Jurkat, Clone E6-1 (cell line): ENCODE data around the gene WNT10A.
"Not testable (repeated sequence)": the region's sequence is repeated elsewhere in the genome, so short reads cannot be mapped to it uniquely, and the experiment has no call there.

ENCODE experiments used
- DNase-seq: peaks from one replicate; pipeline ENCODE4 v3.0.0-alpha.2; 2011; ENCODE audit warnings: low read depth, low spot score
- H3K4me3 ChIP-seq: 2 replicates; pipeline ENCODE4 v1.5.1; 2011; ENCODE audit warnings: mild to moderate bottlenecking, low read length, control low read depth, moderate library complexity

The WNT10A gene

DNA sequence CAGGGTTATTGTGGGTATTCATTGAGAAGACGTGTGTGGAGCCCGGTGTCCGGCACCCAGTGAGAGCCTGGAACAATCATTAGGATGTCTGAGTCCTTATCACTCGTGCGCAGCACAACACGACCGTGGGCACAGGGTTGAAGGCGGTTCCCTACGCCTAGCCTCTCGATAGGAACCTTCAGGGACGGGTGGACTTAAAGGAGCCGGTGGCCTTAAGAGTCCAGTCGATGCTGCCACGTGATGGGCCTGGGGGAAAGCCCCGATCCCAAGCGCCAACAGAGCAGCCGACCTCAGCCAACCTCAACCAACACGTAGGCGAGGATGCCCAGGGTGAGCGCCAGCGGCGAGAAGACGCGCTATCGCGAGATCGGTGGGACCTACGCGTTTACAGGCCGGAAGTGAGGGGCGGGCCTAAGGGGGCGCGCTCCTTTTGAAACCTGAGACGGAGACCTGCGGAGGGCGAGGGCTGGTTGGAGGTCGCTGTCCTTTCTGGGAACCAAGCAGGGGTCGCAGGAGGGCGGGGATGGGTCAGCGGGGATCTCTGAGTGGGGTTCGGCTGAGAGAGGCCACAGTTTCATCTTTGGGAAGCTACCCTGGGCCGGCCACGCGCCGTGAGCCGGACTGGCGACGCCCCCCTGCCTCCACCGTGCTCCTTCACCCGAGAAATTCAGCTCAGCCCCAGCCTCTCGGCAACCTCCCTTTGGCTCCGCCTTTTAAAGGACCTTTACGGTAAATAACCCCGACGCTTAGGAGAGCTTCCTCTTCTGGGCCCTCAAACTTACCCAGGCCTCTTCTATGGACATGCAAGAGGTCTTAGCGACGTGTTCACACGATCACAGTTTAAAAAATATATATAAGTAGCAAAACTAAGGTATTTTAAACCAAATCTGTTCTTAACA is 28.3 kb downstream of the WNT10A start:
- H3K4me3 ChIP-seq = no peak overlapping the region
- no peak for DNase-seq

DNA sequence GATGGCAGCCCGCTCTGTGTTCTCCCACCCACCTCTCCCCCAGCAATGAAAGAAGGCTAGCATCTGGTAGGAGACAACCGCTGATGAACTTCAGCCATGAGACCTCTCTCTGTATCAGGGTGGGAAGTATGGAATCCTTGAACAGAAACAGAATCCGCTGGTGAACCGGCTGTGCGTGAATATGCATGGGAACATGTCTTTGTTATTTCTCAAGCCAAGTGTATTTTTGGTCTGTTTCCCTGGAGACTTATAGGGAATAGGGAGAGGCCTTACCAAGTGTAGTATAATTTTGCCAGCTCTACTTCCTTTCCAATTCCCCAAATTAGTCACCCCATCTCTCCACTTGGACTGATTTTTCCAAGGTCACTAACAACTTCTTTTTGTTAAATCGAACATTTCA is 30.1 kb downstream of the WNT10A start:
- no peak for DNase-seq
- H3K4me3 ChIP-seq = no peak overlapping the region

GRCh38 chr2:218920504-218920903 is 39.9 kb downstream of the WNT10A start:
- DNase-seq = no peak
- H3K4me3 ChIP-seq = no peak overlapping the region

DNA sequence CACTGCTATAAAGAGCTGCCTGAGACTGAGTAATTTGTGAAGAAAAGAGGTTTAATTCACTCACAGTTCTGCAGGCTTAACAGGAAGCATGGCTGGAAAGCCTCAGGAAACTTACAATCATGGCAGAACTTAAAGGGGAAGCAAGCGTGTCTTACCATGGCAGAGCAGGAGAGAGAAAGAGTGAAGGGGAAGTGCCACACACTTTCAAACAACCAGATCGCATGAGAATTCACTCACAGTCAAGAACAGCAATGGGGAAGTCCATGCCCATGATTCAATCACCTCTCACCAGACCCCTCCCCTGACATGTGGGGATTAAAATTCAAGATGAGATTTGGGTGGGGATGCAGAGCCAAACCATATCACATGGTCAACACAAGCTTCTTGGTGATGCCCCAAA is 44.1 kb downstream of the WNT10A start:
- no peak for DNase-seq
- no peak overlapping the region for H3K4me3 ChIP-seq

DNA sequence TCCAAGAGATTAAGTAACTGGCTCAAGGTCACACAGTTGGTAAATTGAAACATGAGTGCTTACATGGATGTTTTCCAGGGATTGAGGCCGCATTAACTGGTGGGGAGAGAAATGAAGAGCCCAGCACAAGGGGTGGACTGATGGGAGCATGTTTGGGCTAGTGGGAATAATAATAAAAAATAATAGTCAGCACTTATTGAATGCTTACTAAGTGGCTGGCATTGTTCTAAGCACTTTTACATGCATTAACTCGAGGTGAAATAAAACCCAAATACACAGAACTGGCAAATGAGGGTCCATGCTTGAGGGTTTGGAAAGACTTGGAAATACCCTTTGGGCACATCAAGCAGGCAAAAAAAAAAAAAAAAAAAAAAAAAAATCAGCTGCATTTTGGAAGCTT is 44.8 kb downstream of the WNT10A start:
- DNase-seq = no peak
- no peak overlapping the region for H3K4me3 ChIP-seq

DNA sequence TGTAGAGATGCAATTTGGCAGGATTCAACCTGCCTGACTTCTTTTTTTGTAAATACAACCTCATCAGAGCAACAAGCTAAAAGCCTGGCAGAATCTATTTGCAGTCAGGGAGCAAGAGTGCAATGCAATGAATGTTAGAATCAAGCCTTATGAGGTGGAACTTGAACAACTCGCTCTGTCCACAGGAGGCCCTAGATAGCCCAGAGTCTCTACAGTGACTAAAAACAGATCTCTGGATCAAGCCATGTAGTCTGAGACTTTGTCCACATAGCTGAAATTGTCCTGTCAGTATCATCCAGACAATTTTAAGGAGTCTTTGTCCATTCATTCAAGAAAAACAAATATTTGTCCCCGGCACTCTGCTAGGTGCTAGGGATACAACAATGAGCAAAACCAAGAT is 46.8 kb downstream of the WNT10A start:
- H3K4me3 ChIP-seq = no peak overlapping the region
- no peak for DNase-seq

DNA sequence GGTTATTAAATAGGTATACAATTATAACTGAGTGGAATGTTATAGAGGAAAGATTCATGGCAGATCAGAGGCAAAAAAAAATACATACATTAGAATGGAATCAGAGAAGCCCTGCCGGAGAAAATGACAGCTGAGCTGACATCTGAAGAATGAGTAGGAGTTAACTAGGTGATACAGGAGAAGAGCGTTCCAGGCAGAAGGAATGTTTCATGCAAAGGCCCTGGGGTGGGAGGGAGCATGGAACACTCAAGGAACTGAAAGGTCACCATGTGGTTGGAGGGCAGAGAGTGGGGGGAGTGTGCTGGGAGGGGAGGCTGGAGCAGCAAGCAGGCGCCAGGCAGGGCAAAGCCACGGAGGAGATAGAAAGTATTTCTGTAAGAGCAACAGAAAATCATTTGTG is 47.2 kb downstream of the WNT10A start:
- no peak for DNase-seq
- no peak overlapping the region for H3K4me3 ChIP-seq

DNA sequence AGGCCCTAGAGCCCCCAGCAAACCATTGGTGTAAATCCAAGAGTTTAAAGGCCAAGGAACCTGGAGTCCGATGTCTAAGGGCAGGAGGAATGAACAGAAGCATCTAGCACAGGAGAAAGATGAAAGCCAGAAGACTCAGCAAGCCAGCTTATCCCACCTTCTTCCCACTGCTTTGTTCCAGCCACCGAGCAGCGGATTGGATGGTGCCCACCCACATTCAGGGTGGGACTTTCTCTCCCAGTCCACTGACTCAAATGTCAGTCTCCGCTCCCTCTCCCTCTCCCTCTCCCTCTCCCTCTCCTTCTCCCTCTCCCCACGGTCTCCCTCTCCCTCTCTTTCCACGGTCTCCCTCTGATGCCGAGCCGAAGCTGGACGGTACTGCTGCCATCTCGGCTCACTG is 49.8 kb downstream of the WNT10A start:
- not testable (repeated sequence) for DNase-seq, H3K4me3 ChIP-seq

- not testable (repeated sequence) for DNase-seq, H3K4me3 ChIP-seq
Observed at GRCh38 chr2:218931751-218932150, 51.1 kb downstream of the WNT10A start.
